Activated gamma-delta T cell treated with anti-CD3 and anti-CD28 coated beads, Interleukin-2, amount 50 U/mL, for 16 hours (primary cell): ENCODE measurements around the gene SMARCC2.
"Not testable (repeated sequence)": the region's sequence is repeated elsewhere in the genome, so short reads cannot be mapped to it uniquely, and the experiment has no call there.

Experiments used
- DNase-seq: peaks from one replicate; pipeline ENCODE4 v3.0.0-alpha.2; 2020; ENCODE audit warnings: low read depth

The SMARCC2 gene

DNA sequence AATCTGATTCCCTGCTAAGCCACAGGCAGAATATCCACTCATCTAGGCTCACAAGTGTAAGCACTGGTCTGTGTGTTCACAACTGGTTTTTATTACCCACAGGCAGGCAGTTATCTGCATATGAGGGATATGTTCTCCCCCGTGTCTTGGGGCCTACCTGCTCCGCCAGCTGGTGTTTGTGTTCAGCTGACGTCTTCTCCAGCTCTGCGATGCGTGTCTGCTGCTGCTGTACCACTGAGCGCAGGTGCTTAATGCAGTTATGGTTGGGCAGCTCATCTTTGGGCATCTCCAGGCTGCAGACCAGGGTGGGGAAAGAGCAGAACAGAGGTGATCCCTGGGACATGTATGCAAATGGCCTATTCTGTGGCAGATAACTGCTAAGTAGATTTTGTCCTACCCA, 18.7 kb upstream of the SMARCC2 start:
- no peak for DNase-seq

DNA sequence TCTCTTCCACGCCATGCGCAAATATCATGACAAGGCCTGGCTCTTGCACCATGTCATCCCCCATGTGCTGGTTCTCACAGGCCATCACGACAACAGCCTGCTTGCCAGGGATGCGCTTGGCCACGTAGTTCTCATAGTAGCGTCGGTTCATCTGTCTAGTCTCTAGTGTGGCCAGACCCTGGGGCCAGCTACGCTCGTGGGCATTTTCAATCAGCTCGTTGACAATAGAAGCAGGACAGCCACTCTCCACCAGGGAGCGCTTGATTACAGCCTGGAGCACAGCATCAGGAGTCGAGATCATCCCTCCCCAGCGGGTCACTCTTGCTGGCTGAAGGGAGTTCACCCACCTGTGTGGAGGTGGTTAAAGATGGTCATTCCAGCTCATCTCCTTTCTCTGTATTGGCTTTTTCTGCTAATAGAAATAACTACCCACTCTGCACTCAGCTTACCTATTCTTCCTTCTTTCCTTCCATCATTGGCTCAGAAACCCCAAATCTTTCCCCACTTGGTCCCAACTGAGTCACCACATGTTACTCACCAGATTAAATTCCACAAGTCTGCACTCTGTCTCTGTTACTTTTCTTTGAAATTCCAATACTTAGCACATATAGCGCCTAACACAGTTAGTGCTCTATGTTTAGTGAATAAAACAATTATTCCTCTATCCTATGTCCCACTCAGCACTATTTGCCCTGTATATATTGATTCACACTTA, 17.3 kb upstream of the SMARCC2 start:
- DNase-seq = no peak

DNA sequence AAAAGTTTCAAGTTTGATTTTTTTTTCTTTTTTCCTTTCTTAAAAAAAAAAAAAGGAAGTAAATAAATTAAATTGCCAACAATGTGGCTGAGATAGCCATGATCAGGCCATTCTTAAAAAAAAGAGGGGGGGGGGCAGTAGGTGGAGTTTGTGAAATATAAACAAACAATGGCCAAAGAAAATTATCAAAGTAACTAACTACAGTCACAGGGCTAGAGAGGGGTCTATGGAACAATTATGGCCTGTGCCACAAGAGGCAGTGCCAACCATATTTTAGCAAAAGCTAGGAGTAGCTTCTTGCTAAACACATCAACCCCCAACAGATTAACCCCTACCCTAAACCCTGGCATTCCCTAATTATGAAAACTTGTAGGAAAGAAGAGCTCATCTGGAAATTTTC, 16.2 kb upstream of the SMARCC2 start:
- no peak for DNase-seq

DNA sequence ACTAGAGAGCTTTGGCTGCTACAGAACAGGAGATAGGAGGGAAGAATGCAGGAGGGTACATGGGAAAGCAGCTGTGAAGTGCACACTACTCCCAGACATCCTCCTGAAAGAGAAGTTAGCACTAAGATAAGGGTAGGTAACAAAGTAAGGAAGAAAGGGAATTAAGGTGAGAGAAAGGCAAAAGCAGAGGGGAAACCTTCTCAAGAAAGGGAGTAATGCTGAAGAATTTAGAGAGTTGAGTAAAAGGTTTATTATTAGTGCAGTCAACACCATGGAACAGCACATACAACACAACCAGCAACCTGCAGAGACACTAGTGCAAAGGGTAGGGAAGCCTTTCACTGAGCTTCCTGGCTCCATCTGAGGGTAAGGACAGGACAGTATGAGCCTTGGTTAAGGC, 15.0 kb upstream of the SMARCC2 start:
- no peak for DNase-seq

DNA sequence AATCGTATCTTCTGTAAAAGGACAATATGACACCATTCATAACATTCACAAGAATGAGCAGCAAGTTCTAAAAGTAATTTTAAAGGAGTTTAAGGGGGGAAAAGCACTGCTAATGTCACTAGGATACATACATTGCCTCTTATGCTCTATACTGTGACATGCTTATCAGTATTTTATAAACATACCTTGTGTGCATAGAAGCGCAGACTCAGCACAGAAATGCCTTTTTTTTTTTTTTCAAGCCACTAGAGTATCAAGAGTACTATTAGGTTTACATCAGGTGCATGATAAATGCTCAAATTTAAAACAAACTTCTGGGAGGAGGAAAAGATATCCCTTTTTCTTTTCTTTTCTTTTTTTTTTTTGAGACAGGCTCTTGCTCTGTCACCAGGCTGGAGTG, 13.6 kb upstream of the SMARCC2 start:
- DNase-seq = no peak

DNA sequence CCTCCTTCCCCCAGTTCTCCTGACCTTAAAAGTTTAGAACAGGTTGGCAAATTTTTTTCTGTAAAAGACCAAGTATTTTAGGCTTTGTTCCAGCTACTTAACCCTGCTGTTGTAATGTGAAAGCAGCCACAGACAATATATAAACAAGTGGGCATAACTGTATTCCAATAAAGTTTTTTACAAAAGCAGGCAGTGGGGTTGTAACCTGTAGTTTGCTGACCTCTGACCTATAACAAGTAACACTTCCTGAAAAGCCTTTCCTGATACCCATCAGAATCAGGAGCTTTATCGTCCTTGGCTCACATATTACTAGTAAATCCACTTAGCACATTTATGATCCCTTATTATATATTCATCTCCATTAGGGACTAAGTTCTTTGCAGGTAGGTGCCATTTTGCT, 13.1 kb upstream of the SMARCC2 start:
- DNase-seq = no peak

DNA sequence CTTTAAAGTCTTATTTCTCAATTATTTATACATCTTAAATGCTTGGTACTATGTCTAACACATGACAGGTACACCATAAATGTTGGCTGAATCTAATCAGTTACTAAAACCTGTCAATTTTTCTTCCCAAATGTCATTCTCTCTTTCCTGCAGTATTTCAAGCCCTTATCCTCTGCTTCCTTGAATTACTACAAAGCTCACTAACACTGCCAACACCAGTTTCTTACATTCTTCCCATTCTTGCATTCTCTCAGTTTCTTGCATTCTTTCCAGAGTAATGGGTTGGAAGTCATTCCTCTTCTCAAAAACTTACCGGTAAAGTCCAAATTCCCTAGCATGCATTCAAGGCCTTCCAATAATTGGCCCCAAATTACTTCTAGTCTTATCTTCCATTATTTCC, 9.6 kb upstream of the SMARCC2 start:
- DNase-seq = no peak

DNA sequence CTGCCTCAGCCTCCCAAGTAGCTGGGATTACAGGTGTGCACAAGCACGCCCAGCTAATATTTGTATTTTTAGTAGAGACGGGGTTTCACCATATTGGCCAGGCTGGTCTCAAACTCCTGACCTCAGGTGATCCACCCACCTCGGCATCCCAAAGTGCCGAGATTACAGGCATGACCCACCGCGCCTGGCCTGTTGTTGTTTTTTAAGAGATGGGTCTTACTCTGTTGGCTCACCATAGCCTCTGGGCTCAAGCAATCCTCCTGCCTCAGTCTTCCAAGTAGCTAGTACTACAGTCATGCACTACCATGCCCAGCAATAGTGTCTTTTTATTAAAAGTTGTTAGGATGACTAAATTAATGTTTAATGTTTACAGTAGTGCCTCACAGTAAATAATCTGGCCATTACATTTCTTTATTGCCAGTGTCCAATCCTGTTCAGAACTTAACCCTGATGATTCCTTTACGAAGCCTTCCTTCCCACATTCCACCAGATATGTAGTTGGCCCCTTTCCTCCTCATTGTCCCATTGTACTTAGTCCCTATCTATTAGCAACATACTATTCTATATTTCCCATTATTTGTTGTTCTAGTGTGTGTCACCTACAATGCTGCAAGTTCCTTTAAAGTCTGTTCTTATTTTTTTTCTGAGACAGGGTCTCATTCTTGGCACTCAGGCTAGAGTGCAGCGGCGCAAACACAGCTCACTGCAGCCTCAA, 8.8 kb upstream of the SMARCC2 start:
- DNase-seq = no peak

DNA sequence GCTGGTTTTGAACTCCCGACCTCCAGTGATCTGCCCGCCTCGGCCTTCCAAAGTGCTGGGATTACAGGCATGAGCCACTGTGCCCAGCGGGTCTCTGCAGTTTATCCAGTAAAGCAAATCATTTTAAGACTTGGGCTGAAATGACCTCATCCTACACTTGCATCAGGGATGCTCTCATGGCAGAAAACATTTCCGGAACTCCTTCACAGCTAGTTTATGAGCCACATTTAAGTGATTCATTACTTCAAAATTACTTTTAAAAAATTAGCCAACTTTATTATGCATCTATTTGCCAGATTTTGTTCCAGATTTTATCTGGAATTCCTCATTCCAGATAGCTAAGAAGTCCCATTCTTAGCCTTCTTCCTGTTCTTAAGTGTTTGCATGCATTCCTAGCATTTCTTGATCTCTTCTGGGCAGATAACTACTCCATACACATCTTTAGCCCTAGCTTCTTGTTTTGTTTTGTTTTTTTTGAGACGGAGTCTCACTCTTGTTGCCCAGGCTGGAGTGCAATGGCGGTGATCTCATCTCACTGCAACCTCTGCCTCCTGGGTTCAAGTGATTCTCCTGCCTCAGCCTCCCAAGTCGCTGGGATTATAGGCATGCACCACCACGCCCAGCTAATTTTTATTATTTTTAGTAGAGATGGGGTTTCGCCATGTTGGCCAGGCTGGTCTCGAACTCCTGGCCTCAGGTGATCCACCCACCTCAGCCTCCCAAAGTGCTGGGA, 7.7 kb upstream of the SMARCC2 start:
- not testable (repeated sequence) for DNase-seq

DNA sequence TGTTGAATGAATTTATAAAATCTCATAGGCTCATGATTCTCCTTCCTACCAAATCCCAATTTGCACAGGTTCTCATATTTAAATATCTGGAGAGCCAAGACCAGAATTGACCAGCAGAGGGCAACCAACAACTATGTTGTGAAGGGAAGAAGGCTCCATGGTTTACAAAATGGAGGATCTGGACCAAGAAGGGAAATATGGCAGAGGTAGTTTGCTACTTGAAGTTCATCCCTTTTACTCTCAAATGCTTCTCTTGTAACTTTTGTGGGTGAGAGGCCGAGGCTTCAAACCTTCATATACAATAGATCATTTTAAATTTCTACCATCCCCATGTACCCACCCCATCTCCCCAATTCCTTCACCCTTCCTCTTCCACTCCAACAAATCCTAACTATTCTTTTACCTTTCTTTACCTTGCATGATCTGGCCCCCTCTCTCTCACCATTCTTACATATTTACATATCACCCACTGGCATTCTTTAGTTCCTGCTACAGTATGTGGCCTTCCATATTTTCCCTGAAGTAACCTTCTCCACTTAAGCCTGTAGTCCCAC, 3.8 kb upstream of the SMARCC2 start:
- peak; percentile 56 for DNase-seq

DNA sequence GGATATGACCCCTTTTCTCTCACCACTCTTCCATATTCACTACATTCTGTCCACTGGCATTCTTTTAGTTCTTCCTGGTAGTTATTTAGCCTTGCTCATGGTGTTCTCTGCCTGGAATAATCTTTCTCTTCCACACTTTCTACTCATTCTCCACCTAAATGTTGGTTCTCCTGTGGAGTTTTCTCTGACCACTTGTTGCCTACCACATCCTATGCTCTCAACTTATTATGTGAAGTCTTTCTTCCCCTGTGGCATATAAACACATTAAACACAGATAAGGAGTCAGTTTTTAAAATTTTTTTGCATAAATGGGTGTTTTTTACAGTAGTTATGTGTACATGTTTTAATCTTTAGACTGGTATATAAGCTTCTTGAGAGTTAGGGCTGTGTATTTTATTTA, 3.3 kb upstream of the SMARCC2 start:
- DNase-seq = no peak

DNA sequence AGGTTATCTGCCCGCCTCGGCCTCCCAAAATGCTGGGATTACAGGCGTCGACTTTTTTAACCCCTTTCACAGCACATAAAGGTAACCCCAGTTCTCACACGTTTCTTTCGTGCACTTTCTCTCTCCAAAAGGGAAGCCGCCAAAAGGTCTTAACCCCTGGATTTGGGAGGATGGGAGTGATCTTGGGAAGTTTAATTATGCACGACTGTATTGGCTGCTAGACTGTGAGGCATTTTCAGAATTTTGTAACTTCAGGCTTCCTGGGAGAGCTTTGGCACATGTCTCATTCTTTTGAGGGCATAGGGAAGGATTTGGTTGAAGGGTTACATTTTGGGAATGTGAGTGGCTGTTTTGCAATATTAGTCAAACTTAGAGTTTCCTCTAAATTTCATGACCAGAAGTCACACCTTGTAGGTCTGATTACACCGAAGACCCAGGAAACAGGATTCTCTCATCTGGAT, 1.4 kb upstream of the SMARCC2 start:
- DNase-seq = no peak

DNA sequence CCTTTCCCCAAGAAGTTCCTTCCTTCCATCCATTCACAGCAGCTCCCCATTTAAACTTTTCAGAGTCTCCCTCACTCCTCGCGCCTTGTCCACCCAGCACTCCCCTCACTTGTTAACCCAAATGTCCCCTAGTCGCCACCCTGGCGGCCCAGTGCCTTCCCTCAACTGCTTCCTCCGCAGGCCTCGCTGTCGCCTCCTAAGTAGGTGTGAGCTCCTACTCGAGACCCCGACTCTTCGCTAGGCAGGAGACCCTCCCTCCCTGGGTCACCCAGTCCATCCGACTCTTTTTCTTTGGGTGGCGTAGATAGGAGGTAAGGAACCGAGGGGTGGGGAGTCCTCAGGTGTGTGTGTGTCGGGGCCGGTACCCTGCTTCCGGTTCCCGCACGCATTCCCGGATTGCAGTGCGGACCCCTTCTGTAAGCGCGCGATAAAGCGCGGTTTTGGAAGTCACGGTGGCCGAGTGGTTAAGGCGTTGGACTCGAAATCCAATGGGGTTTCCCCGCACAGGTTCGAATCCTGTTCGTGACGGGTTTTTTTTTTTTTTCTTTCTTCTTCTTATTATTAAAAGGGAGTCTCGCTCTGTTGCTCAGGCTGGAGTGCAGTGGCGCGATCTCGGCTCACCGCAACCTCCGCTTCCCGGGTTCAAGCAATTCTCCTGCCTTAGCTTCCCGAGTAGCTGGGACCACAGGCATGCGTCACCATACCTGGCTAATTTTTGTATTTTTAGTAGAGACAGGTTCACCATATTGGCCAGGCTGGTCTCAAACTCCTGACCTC, 823 bp upstream of the SMARCC2 start:
- DNase-seq = peak; percentile 57

DNA sequence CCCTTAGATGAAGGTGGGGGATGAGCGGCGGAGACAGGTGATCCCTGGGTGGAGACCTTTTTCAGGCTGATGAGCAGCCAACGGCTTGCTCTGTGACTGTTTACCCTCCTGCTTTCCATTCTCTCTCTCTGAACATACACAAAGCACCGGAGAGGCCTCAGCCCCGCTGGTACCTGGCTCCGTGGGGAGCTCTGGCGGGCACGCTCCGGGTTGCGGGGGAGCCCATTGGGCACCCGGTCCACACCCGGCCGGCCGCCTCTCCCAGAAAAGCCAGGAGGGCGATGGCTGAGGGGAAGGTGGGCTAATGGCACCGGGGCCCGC, 545 bp downstream of the SMARCC2 start:
- no peak for DNase-seq

DNA sequence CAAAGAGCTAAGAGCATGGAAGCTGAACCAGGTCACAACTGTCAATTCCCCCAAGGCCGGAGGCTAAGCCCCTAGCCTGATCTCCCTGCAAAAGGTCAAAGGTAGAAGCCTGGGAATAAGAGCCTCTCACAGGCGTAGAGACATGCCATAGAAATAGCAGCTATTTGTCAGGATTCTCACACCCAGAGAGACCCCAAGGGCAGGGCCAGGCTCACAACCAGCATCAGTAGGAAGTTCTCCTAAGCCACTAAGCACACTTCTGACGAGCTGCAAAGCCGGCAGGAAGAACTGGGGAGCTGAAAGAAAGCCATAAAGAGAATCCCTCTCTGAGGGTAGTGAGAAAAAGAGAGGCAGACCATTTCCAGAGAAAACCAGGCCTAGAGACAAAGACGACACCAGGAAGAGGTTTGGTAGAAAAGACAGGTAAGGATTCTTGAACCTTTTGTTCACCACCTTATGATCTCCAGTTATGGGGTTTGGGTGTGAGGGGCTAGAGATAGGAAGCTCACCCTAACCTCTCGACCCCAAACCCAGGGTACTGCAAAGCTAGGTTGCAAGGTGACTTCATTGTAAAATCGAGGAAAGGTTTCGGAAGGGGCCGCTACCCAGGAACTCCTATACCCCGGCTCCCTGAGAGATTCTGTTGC, 1.0 kb downstream of the SMARCC2 start:
- DNase-seq = no peak

DNA sequence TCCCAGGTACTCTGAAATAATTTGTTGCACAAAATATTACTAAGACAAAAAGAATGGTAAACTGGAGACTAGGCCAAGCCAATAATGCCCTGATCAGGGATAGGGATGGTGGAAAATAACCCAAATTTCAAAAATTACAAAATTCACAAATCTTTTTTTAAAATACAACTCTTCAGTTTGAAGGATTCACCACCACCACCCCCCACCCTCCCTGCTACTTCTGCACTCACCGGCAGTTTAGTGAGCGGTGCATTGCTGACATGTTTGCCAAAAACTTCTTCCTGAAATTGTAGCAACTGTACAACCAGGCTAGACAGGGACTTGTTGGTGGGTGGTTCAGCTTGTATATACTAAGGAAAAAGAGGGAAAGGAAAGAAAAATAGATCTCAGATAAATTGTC, 2.3 kb downstream of the SMARCC2 start:
- DNase-seq = no peak

DNA sequence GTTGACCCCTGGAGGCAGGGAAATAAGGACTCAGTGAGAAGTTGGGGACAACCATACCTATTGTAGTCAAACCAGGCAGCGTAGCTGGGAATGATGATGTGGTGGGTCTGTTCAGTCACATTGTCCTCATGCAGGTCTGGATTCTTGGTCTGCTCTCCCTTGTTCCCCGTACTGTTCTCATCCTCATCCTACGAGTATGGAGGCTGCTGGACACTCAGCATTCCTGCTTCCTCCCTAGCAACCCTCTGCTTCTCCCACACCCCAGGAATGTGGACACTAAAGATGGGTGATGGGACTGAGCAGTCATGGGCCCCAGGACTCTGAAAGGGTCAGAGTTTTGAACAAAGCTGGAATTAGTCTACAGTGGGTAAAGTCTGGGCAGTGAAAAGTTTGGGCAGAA, 10.9 kb downstream of the SMARCC2 start:
- DNase-seq = no peak

DNA sequence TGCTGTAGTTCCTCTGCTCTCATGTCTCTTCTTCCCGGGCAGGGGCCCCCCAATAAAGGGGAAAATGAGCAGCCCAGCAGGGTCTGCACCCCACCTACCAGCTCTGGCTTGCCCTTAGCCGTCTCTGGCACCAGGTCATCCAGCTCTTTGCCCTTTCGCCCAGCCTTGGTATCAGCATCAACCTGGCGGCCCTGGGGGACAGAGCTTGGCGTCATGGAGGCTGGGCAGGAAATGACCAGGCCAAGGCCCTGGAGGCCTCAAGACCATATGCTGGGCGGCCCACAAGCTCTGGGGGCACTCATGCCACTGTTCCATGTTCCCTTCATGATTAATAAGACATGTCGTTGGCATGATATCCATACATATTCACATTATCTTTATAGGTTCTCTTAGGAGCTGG, 16.4 kb downstream of the SMARCC2 start:
- DNase-seq = no peak

DNA sequence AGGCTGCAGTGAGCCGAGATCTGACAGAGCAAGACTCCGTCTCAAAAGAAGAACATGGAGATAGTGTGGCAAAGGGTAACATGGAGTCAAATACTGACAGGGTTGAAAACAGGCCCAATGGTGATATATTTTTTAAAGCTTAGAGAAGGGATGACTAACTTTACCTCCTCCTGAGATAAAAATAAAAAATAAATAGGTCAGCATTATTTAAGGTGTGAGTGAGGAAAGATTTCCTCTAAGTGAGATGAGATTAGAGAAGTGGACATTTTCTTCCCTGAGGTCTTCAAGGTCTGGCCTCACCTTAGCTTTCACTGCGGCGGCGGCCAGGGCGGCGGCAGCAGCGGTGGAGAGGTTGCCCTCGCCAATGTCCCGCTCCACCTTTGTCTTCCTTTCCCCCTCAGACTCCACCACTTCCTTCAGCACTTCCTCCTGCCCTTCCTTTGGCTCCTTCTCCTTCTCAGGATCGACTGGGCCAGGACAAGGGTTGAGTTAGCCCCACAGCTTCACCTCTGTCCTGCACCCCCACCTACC, 20.0 kb downstream of the SMARCC2 start:
- DNase-seq = no peak

DNA sequence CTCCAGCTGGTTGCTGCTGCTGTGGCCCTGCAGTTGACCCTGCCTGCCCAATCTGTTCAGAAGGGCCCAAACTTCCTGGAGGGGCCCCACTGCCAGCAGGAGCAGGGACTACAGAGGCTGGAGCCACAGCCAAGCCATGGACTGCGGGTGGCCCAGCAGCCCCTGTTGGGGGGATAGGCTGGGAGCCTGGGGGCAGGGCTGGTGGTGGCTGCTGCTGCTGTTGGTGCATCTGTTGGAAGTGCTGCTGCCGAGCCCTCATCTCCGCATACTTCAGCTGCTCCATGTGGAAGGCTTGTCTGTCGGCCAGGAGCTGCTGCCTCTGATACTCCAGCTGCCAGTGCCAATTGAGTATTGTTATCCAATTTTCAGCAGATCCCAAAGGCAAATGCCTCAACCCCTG, 23.9 kb downstream of the SMARCC2 start:
- DNase-seq = no peak

DNA sequence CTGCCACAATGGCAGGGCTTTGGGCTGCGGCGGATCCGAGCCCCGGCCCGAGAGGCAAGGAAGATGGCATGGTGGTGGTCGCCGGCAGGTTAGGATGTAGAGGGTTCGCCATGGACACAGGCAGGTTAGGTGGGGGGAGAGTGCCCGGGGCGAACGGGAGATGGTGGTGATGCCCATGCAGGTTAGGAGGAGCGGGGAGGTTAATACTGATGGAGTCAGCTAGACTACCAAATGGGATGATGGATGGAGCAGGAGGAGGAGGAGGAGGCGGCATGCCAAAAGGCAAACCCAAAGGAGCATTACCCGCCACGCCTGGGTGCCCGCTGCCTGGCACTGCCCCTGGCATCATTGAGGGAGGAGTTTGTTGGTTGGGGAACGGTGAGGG, 24.9 kb downstream of the SMARCC2 start:
- no peak for DNase-seq
